ENCODE data around the gene DLX2. TPM values are rescaled to one million over a fixed set of nuclear protein-coding genes. Genes with fewer than 3 reads are reported as not detected.
"Not testable (repeated sequence)": the region's sequence is repeated elsewhere in the genome, so short reads cannot be mapped to it uniquely, and the experiment has no call there.

Gene DLX2
- total RNA-seq, 1 donor from 2014 or later = 0.14 TPM

DNA sequence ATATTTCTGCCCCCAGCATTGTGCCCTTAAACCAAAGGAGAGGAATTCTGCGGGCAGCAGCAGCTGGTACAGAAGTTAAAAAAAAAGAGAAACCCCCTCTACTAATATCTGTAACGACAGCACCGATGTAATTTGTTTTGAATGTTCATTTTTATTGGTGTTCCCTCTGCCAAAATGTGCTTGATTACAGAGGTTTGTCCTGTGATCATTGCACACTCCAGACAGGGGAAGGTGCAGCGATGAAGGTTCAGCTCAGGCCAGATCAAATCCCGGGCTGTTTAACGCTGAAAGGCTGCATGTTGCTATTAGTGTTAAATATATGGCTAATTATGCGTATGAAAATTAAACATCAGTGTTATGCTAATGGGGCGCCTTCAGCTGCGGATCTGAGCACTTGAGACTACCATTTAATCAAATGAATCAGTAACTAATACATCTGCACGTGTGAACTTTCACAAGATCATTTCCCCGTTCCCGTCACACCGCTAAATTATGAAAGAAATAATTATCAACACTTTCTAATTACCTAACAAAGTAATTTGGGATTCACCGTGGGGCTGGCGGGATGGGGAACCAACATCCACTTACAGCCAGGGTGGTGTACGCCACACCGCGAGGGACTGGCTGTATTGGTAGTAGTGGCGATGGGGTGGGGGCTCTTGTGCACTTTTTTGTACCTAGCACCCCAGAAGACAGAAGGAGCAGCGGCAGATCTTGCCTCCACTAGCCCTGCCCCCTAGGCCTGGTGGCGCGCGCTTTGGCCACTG, 18.9 kb downstream of the DLX2 start:
- no peak for DNase-seq (ENCODE audit: low spot score)

DNA sequence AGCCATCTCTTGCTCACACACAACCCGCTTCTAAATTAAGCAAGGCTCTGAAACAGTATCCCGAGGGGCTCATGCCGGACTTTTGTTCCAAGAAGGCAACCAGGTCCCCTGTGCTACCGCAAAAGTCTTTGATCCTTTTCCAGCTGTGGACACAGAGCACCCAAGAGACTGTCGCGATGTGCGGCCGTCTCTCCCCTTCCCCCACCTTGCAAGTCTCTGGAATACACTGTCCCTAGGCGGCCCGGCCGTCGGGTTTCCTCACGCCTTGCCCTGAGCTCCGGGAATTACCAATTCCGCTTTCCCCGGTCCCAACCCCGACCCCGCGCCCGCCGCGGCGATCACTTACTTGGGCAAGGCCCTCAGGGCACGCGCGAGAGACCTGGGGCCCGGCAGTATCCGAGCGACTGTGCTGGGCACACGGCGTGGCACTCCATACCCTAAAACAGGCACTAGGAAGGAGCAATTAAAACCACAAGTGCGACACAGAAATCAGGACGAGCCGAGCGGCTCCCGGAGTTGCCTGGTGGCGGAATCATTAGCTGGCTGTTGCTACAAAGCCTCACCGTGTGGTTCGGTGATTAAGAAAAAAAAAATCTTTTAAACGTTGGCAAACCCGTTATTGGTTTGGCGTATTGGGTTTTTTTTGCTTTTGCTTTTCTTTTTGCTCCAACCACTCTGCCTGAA, 19.6 kb downstream of the DLX2 start:
- no peak for DNase-seq (ENCODE audit: low spot score)

DNA sequence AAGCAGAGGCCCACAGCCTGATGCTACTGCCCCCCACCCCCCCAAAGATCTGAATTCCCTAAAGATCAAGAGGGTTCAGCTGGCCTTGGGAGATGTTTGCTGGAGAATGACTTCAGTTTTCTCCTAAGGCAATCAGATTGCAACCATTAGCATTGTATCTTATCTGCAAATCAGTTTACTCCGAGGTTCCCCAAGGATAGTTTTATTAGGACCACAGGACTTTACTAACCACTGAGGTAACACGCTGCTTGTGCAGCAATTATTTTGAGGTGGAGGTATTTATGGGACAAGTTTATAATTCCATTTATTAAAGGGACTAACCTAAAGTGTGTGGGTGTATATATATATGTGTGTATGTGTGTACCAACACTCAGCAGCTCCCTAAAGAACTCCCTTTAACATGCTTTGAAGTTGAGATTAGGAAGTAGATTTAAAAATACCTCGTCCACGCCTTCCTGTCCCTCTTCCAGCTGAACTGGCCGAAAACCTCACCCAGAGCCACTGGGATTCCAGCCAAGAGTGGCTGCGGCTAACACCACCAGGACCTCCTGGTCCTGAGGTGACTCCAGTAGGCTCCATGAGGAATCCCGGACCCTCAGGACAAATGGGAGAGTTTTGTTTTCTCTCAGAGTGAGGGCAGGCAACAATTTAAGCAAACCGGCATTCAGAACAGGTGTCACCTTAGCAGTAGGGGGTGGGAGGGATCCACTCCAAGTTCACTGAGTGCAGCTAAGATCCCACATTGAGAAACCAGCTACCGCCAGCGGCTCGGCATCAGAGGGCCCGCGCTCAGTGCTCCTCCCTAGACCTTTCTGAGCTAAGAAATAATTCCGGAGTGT, 20.4 kb downstream of the DLX2 start:
- no peak for DNase-seq (ENCODE audit: low spot score)

DNA sequence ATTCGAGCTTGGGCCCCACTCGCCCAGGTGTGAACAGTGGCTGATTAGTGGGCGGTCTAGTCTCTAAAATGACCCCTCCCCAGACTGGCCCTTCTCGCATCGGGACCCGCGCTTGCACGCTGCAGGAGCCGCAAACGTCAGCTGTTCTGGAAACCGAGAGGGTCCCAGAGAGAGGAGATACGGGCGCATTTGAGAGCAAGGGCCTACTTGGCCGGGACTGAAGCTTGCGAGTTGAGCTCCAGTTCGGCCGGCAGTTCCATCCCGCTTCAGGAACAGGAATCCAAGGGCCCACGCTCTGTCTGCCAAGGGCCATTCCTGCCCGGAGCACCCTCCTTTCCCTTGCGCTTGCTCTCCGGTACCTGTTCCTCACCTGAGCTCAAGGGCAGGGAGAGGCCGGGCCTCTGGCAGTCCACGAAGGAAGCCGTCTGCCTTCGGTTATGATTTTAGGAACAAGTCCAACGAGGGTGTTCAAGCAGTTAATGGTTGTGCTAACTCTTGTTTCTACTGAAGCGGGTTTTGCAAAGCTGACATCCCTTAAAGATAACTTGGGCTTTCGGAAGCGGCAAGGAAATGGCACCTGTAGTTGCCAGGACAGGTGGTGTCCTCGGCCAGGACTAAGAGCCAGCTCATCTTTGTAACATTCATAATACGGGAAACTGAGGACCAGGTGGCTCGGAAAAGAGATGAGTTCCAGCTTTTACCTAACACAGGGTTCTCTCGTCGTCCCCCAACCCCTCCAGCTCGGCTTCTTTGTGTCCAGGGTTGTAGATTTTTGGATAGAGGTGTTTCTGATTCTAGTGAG, 21.3 kb downstream of the DLX2 start:
- DNase-seq (ENCODE audit: low spot score) = no peak

DNA sequence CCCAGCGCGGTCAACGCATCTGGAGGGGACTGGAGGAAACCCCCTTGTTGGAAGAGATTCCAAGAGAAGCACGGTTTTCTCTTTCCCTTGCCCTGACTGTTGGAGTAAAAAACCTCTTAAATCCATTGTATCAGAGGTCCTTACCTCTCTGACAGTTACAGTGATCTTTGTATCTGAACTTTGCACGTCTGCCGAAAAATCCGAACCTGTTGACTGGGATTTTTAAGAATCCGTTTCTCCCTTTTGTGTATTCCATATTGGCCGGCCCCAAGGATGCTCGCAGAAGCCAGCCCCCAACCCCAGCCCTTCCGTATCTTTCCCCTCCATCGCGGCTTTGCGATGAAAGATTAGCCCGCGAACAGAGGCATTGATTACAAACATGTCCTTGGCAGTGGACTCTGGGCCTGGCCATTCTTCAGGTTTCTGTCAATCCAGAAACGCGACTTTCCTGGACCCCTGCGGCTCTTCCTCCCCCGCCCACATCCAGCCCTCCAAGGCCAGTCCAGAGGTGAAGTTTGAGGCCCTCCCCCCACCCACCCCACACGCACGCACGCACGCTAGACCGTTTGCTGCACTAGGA, 22.0 kb downstream of the DLX2 start:
- no peak for DNase-seq (ENCODE audit: low spot score)

DNA sequence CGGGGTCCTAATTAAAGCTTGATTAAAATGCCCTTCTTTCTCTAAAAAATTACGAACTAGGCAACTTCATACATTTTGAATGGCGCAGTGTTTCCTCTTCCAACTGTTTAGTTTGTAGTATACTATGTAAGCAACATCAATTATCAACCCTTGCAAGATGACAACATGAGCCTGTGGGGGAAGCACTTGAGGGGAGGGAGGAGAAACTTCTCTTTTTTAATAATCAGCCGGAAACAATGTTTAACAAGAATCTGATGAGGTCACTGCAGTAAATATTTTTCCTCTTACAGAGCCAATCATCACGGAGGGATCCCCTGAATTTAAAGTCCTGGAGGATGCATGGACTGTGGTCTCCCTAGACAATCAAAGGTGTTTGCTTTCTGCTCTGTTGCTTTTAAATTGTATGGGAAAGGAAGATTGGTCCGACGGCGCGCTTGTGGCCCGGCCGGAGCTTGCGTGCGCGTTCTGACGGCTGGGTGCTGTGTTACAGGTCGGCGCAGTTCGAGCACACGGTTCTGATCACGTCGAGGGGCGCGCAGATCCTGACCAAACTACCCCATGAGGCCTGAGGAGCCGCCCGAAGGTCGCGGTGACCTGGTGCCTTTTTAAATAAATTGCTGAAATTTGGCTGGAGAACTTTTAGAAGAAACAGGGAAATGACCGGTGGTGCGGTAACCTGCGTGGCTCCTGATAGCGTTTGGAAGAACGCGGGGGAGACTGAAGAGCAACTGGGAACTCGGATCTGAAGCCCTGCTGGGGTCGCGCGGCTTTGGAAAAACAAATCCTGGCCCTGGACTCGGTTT, 22.7 kb downstream of the DLX2 start:
- DNase-seq (ENCODE audit: low spot score) = no peak

DNA sequence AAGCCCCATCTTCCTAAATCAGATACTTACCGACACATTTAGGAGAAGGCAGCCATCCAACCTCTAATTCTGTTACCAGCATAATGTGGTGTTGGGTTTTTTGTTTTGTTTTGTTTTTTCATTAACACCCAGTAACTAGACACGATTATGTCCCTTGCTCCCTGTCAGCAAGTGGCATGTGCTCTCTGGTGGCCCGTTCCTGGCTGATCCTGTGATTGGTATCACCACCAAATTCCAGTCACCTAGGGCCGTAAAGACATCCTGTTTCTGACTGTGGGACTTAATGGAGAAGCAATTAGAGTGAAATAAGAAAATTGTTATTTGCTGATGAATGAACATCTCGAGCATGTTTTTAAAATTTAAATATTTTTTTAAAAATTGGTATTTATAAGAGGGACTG, 23.3 kb downstream of the DLX2 start:
- DNase-seq (ENCODE audit: low spot score) = no peak

DNA sequence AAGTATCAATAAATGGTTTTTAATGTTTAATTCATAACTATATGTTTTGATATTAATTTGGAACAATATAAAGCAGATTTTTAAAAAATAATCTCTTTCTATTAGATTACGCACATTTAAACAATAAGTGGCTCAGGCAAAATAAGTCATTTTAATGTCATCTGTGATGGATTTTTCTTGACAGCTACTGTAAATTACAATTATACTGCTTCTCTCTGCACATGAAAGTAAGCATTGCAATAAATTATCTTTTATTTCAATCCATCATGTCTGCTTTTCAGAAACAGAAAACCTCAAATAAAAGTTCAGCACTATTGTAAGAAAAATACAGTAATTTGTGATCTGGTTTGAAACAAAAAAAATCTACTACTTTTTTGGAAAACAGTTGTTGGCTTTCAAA, 28.4 kb downstream of the DLX2 start:
- no peak for DNase-seq (ENCODE audit: low spot score)

DNA sequence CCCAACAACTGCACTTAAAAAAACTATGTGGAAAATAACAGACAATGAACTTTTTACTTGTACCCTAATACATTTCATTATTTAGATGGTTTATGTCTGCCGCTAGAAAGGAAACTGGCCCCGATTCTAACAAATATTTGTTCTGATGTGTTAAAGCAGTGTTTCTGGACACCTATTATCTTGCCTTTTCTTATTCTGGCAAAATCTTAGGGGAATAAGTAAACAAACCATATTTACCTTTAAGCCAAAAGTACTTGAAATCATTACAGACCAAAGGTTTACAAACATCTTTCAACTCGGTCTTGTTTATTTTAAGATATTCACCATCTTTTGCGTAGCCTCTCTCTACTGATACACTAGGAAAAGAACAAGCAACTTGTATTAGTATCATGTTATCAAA, 29.2 kb downstream of the DLX2 start:
- no peak for DNase-seq (ENCODE audit: low spot score)

DNA sequence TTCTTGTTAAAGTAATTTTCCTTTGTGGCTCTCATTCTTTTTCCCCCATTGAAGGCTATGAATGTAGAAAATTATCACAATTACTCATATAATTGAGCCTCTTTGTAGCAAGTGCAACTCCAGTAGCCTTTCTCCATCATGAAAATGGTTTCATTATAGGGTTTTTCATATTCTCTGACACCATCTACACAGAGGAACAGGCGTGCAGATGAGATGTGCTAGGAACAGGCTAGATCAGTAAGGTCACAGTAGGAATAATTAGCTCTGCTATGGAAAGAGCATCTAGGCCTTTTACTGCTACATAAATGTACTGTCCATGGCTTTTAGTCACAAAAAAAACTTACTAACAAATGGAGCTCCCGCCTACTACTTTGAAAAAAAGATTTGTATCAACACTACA, 30.0 kb downstream of the DLX2 start:
- DNase-seq (ENCODE audit: low spot score) = no peak

DNA sequence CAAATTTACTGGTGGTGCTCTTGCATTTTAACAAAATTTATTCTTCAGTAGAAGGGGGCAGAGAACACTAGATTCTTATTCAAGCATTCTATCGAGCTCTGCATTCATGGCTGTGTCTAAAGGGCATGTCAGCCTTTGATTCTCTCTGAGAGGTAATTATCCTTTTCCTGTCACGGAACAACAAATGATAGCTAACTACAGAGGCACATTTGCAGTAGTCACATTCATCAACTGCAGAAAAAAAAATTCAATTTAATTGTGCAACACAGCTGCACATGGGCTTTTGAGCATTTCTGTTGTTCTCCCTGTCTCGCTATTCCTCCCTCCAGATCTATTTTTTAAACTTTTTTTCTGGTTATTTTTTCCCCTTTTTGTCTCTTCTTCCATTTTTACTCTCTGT, 30.4 kb downstream of the DLX2 start:
- DNase-seq (ENCODE audit: low spot score) = no peak

DNA sequence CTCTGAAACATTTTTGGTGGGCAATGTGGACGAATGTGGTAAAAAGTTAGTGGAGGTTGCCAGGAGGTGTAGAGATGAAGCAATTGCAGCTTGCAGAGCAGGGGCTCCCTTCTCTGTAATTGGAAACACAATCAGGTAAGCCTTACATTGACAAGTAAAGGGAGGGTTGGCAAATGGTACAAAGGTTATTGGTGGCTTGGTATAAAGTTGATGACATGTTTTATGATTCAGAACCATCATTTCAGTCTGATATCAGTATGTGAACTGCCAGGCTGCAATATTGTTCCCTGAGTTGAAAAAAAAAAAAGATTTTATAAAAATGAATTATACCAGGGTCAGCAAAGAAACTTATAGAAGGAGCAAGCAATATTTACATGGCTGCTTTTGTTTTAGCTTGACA, 31.8 kb downstream of the DLX2 start:
- DNase-seq (ENCODE audit: low spot score) = no peak

DNA sequence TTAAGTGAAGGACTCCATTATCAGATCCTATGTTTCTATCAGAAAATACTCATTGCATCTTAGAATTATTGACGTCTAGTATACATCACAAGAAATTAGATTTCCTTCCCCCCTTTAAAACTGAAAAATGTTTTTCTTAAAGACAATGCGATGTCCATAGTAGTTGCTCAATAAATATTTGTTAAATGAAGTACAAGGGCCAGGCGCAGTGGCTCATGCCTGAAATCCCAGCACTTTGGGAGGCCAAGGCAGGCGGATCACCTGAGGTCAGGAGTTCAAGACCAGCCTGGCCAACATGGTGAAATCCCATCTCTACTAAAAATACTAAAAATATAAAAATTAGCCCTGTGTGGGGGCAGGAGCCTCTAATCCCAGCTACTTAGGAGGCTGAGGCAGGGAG, 34.8 kb downstream of the DLX2 start:
- DNase-seq (ENCODE audit: low spot score) = not testable (repeated sequence)

DNA sequence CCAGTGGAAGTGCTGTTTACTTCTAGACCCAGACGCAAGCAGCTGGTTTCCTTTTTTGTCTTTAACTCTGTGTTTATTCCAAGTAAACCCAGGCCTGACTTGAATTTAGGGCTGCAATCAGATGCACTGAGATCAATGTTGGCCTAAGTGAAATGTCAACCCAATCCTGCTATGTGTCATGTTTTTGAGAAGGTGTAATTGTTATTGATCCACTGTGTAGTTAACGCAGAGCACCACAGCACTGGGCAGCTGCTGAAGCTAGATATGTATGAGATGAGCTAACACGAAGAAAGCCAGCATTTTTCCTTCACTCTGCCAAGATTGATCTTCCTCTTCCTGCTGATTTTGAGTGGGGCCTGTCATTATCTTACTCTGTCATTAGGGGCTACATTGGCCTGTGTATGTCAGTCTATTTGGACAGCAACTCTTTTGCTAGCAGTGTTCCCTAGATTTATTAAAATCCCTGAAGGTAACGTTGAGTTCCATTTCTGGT, 36.3 kb downstream of the DLX2 start:
- DNase-seq (ENCODE audit: low spot score) = no peak

DNA sequence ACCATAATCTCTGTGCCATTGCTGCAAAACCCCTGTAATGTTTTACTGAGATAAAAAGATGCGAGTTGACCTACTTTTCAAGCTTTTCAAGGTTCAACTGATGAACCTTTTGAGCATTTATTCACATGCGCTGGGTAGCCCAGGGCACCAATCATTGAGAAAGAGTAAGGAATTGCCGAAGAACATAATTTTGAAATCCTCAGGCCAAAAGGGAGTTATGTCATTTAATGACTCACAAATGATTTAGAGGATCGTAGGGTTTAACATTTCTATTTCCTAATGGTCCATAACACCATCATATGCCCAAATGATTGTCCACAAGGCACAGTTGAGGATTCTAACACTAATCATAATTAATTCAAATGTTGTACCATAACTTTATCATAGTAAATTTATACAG, 37.6 kb downstream of the DLX2 start:
- no peak for DNase-seq (ENCODE audit: low spot score)

DNA sequence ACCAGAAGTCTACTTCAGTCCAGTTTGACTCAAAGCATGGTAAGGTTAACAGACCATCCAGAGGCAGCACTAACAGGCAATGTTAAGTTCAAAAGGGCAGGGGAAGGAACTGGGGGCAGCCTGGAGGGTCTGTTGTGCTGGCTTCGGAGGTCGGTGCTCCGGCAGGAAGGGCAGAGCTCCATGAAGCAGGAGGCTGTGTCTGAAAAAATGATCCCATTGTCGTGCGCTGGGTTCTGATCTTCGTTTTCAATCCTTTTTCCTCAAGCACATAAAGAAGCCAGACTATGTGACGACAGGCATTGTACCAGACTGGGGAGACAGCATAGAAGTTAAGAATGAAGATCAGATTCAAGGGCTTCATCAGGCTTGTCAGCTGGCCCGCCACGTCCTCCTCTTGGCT, 39.3 kb downstream of the DLX2 start:
- no peak for DNase-seq (ENCODE audit: low spot score)

DNA sequence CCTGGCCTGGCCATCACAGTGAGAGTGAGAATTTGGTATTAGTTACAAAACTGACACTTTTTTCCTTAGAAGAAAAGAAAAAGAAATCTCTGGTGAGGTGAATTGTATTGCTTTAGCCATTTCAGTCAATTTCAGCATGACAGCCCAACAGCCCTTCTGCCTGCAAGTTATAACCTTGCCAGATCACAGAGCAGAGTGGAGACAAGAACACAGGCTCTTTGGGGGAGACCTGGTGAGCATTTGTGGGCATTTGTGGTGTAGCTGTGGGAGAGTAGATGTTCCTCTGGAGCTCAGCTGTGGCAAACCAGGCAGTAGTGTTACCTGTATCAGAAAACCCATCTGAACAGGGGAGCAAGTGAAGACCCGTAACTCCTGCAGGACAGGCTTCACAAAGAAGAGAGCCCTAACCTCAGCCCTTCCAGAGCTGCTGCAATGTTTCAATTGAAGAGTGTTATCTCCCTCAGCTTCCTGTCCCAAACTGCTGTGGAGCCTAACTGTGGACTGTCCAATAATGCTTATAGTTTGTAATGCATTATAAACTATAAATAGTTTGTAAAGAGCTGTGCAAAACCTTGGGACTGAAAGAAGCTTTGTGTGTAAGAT, 40.2 kb downstream of the DLX2 start:
- DNase-seq (ENCODE audit: low spot score) = no peak

DNA sequence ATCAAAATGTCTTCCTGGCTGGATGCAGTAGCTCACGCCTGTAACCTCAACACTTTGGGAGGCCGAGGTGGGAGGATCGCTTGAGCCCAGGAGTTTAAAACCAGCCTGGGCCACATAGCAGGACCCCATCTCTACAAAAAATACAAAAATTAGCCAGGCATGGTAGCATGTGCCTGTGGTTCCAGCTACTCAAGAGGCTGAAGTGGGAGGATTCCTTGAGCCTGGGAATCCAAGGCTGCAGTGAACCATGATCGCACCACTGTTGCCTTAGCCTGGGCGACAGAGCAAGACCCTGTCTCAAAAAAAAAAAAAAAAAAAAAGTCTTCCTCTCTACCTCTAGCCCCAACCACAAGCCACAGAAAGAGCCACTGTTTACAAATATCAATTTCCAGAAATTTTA, 42.6 kb downstream of the DLX2 start:
- not testable (repeated sequence) for DNase-seq (ENCODE audit: low spot score)

DNA sequence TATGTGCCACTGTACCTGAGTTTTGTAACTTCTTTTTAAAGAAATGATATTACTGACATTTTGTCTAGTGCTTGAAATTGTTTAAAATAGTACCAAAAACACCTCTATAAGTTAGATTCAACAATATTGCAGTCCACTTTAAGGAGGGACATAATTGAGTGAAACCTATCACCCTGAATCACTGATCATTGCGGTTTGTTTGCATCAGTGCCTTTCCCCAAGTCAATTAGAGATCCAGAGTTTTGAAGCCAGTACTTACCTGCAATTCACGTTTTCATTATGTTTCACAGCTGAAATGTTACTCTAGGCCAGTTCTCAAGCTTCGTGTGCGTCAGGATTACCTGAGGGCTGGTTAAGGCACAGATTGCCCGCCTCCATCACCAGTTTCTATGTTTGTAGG, 44.0 kb downstream of the DLX2 start:
- no peak for DNase-seq (ENCODE audit: low spot score)

DNA sequence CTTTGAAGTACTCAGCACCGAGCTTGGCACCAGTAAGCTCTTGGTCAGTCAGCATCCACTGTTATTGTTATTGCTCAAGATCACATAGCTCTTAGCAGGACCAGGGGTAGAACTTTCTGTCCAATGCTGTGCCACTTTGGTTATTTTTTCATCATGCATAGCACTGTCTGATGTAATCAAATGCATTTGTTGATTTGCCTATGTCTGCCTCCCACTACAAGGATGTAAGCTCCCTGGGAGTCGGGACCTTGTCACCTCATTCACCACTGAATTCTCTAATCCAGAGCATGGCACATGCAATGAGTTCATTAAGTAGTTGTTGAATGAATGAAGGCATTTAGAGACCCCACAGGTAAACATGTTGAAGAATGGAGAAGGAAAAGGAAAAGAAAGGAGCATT, 46.4 kb downstream of the DLX2 start:
- no peak for DNase-seq (ENCODE audit: low spot score)

All from mucosa of gallbladder (tissue), 1 donor.